SK-N-SH (cell line): ENCODE data around the gene CYTH3.

Experiments
- CTCF ChIP-seq: fragments of 200-600 bp; sonication (generic); IDR thresholded peaks from 2 replicates; pipeline ENCODE4 v1.6.1; 2017; ENCODE audit warnings: antibody characterized with exemption, mild to moderate bottlenecking, moderate library complexity
- FOXM1 ChIP-seq: IDR thresholded peaks from 2 replicates; pipeline ENCODE4 v1.4.0; 2012; ENCODE audit warnings: low read depth, mild to moderate bottlenecking
- JUND ChIP-seq: IDR thresholded peaks from 2 replicates; pipeline ENCODE4 v1.4.0; 2012
- NFIC ChIP-seq: IDR thresholded peaks from 2 replicates; pipeline ENCODE4 v1.4.0; 2012; ENCODE audit warnings: borderline replicate concordance
- NRF1 ChIP-seq: IDR thresholded peaks from 2 replicates; pipeline ENCODE4 v1.6.1; 2012; ENCODE audit warnings: low read depth, mild to moderate bottlenecking, low read length
- POLR2AphosphoS5 ChIP-seq: IDR thresholded peaks from 2 replicates; pipeline ENCODE4 v1.6.1; 2012; ENCODE audit warnings: low read depth, low read length
- USF1 ChIP-seq: IDR thresholded peaks from 2 replicates; pipeline ENCODE4 v1.4.0; 2012; ENCODE audit warnings: low read depth, borderline replicate concordance
- TF ChIP-seq, protein P1 (sequence below): IDR thresholded peaks from 2 replicates; pipeline ENCODE4 v1.4.0; 2012; ENCODE audit warnings: low read depth

DNA sequence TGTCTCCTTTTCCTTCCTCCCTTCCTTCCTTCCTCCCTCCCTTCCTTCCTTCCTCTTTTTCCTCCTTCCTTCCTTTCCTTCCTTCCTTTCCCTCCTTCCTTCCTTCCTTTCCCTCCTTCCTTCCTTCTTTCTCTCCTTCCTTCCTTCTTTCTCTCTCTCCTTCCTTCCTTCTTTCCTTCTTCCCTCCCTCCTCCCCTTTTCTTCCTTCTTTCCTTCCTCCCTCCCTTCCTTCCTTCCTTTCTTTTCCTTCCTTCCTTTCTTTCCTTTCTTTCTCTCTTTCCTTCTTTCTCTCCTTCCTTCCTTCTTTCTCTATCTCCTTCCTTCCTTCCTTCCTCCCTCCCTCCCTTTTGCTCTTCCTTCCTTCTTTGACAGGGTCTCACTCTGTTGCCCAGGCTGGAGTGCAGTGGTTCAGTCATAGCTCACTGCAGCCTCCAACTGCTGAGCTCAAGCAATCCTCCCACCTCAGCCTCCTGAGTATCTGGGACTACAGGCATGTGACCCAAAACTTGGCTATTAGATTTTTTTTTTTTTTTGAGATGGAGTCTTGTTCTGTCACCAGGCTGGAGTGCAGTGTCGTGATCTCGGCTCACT is 15.9 kb upstream of the CYTH3 start:
- TF ChIP-seq USF1 (no peak), CTCF (no peak), NRF1 (no peak), NFIC (no peak), FOXM1 (no peak), POLR2AphosphoS5 (no peak), JUND (no peak)
- TF ChIP-seq, protein P1, sequence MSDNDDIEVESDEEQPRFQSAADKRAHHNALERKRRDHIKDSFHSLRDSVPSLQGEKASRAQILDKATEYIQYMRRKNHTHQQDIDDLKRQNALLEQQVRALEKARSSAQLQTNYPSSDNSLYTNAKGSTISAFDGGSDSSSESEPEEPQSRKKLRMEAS = no peak
